ENCODE measurements around the gene HCAR2. TPM values are rescaled to one million over a fixed set of nuclear protein-coding genes. Genes with fewer than 3 reads are reported as not detected.
"Not testable (repeated sequence)": the region's sequence is repeated elsewhere in the genome, so short reads cannot be mapped to it uniquely, and the experiment has no call there.

The HCAR2 gene
- total RNA-seq, 1 donor from 2014 or later: not detected

DNA sequence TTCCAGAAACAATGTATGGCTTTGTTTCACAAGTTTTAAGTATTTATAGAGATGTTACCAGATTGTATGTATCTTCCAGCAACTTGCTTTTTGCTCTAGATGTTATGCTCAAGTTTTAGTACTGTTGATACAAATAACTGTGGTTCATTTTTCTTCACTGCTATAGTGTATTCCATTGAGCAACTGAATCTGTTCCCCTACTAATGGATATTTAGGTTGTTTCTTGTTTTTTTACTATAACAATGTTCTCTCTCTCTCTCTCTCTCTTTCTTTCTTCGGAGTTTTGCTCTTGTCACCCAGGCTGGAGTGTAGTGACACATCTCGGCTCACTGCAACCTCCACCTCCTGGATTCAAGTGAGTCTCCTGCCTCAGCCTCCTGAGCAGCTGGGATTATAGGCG lies 16.6 kb downstream of the HCAR2 start:
- TF ChIP-seq, protein P1, sequence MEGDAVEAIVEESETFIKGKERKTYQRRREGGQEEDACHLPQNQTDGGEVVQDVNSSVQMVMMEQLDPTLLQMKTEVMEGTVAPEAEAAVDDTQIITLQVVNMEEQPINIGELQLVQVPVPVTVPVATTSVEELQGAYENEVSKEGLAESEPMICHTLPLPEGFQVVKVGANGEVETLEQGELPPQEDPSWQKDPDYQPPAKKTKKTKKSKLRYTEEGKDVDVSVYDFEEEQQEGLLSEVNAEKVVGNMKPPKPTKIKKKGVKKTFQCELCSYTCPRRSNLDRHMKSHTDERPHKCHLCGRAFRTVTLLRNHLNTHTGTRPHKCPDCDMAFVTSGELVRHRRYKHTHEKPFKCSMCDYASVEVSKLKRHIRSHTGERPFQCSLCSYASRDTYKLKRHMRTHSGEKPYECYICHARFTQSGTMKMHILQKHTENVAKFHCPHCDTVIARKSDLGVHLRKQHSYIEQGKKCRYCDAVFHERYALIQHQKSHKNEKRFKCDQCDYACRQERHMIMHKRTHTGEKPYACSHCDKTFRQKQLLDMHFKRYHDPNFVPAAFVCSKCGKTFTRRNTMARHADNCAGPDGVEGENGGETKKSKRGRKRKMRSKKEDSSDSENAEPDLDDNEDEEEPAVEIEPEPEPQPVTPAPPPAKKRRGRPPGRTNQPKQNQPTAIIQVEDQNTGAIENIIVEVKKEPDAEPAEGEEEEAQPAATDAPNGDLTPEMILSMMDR (IDR thresholded peaks at IDR 0.05): no peak
- Mint-ChIP-seq H3K36me3 (ENCODE audit: low read depth) (no peaks in the 10 kb centered on the region), H3K27me3 (no peaks in the 10 kb centered on the region), H3K4me1 (peaks cover 2% of the 10 kb centered on the region), H3K4me3 (no peak overlapping the region), H3K9me3 (no peaks in the 10 kb centered on the region), H3K27ac (no peak overlapping the region)
- ATAC-seq (ENCODE audit: low read depth): no peak
- DNase-seq: no peak
- POLR2A ChIA-PET: no interaction called here
- intact Hi-C loops (cut with micrococcal nuclease): no loop called here
- CTCF ChIA-PET: no interaction called here

DNA sequence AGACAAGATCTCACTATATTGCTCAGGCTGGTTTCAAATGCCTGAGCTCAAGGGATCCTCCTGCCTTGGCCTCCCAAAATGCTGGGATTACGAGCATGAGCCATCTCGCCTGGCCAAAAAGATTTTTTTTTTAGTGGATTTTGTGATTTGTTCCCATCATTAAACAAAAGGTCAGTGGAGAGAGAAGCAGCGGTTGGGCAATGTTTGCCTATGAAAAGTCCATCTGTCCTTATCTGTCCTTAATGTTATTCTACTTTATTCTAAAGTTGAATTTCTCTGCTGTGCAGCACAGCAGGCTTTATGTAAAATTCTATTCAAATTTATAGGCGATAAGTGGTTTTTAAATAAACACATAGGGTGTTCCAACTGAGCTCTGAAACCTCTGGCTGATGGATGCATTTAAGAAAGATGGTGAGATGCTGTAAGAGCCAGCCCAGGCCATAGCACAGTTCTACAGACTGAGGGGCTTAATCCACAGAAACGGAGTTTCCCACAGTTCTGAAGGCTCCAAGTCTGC lies 18.8 kb downstream of the HCAR2 start:
- DNase-seq (no peak), ATAC-seq (ENCODE audit: low read depth) (no peak)
- ChIA-PET CTCF (no interaction called here), POLR2A (no interaction called here)
- Mint-ChIP-seq H3K27me3 (no peaks in the 10 kb centered on the region), H3K4me3 (no peak overlapping the region), H3K27ac (no peak overlapping the region), H3K4me1 (no peaks in the 10 kb centered on the region), H3K9me3 (no peaks in the 10 kb centered on the region), H3K36me3 (ENCODE audit: low read depth) (no peaks in the 10 kb centered on the region)
- TF ChIP-seq, protein P1 (IDR thresholded peaks at IDR 0.05): no peak
- intact Hi-C loops (cut with micrococcal nuclease): no loop called here

GRCh38 chr12:122681814-122682213 lies 21.3 kb downstream of the HCAR2 start:
- TF ChIP-seq, protein P1 (IDR thresholded peaks at IDR 0.05): no peak
- Mint-ChIP-seq H3K36me3 (ENCODE audit: low read depth) (no peaks in the 10 kb centered on the region), H3K4me1 (no peaks in the 10 kb centered on the region), H3K4me3 (no peak overlapping the region), H3K27me3 (no peaks in the 10 kb centered on the region), H3K27ac (no peak overlapping the region), H3K9me3 (no peaks in the 10 kb centered on the region)
- DNase-seq (no peak), ATAC-seq (ENCODE audit: low read depth) (no peak)
- POLR2A ChIA-PET: no interaction called here
- CTCF ChIA-PET: no interaction called here
- intact Hi-C loops (cut with micrococcal nuclease): no loop called here

GRCh38 chr12:122680989-122681388 lies 22.2 kb downstream of the HCAR2 start:
- H3K9me3 Mint-ChIP-seq; H3K27me3 Mint-ChIP-seq; POLR2A ChIA-PET; CTCF ChIA-PET; H3K36me3 Mint-ChIP-seq (ENCODE audit: low read depth); H3K27ac Mint-ChIP-seq; DNase-seq; H3K4me3 Mint-ChIP-seq; H3K4me1 Mint-ChIP-seq; intact Hi-C loops (cut with micrococcal nuclease); ATAC-seq (ENCODE audit: low read depth): not testable (repeated sequence)

DNA sequence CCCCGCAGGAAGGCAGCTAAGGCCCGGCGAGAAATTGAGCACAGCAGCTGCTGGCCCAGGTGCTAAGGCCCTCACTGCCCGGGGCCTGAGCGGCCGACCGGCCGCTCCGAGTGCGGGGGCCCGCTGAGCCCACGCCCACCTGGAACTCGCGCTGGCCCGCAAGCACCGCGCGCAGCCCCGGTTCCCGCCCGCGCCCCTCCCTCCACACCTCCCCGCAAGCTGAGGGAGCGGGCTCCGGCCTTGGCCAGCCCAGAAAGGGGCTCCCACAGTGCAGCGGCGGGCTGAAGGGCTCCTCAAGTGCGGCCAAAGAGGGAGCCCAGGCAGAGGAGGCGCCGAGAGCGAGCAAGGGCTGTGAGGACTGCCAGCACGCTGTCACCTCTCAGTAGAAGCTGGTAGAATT lies 26.4 kb downstream of the HCAR2 start:
- H3K36me3 Mint-ChIP-seq (ENCODE audit: low read depth); ATAC-seq (ENCODE audit: low read depth); H3K27me3 Mint-ChIP-seq; DNase-seq; POLR2A ChIA-PET; H3K27ac Mint-ChIP-seq; H3K4me1 Mint-ChIP-seq; H3K9me3 Mint-ChIP-seq; H3K4me3 Mint-ChIP-seq; CTCF ChIA-PET; intact Hi-C loops (cut with micrococcal nuclease): not testable (repeated sequence)

DNA sequence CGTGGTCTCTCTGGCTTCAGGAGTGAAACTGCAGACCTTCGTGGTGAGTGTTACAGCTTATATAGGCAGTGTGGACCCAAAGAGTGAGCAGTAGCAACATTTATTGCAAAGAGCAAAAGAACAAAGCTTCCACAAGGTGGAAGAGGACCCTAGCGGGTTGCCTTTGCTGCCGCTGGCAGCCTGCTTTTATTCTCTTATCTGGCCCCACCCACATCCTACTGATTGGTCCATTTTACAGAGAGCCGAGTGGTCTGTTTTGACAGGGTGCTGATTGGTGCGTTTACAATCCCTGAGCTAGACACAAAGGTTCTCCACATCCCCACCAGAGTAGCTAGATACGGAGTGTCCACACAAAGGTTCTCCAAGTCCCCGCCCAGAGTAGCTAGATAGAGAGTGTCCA lies 27.1 kb downstream of the HCAR2 start:
- H3K27ac Mint-ChIP-seq, CTCF ChIA-PET, POLR2A ChIA-PET: not testable (repeated sequence)

GRCh38 chr12:122672515-122672914 lies 30.6 kb downstream of the HCAR2 start:
- TF ChIP-seq, protein P1 (IDR thresholded peaks at IDR 0.05): no peak
- no peaks in the 10 kb centered on the region for H3K4me1 Mint-ChIP-seq
- intact Hi-C loops (cut with micrococcal nuclease): no loop called here
- no peak overlapping the region for H3K27ac Mint-ChIP-seq
- peaks cover 2% of the 10 kb centered on the region for H3K9me3 Mint-ChIP-seq
- CTCF ChIA-PET: interaction anchor here (1.0 kb wide), 1 partner anchor 35 kb away, joined by 4 read pairs; no protein-coding TSS in a partner anchor
- H3K4me3 Mint-ChIP-seq: no peak overlapping the region
- no peak for ATAC-seq (ENCODE audit: low read depth)
- no peaks in the 10 kb centered on the region for H3K36me3 Mint-ChIP-seq (ENCODE audit: low read depth)
- H3K27me3 Mint-ChIP-seq: peaks cover 1% of the 10 kb centered on the region
- POLR2A ChIA-PET: no interaction called here
- DNase-seq: no peak

More for the DNA sequence above, 27.1 kb downstream of the HCAR2 start:
- H3K27me3 Mint-ChIP-seq; ATAC-seq (ENCODE audit: low read depth); H3K9me3 Mint-ChIP-seq; H3K4me3 Mint-ChIP-seq; intact Hi-C loops (cut with micrococcal nuclease); H3K4me1 Mint-ChIP-seq; DNase-seq; H3K36me3 Mint-ChIP-seq (ENCODE audit: low read depth): not testable (repeated sequence)
